Mucosa of stomach (tissue), 1 donor: ENCODE data around the gene PDCL2.
"Not testable (repeated sequence)": the region's sequence is repeated elsewhere in the genome, so short reads cannot be mapped to it uniquely, and the experiment has no call there.

Experiments used
- H3K27me3 ChIP-seq: one replicate; pipeline ENCODE4 v1.7.0; 2013; ENCODE audit warnings: mild to moderate bottlenecking, low read length; ENCODE audit not compliant: control insufficient read depth, insufficient read depth
- H3K36me3 ChIP-seq: one replicate; pipeline ENCODE4 v1.7.0; 2013; ENCODE audit warnings: low read length; ENCODE audit not compliant: control insufficient read depth, insufficient read depth
- H3K4me1 ChIP-seq: one replicate; pipeline ENCODE4 v1.7.0; 2013; ENCODE audit warnings: mild to moderate bottlenecking, low read length; ENCODE audit not compliant: control insufficient read depth, insufficient read depth
- H3K4me3 ChIP-seq: one replicate; pipeline ENCODE4 v1.7.0; 2013; ENCODE audit warnings: low read length
- H3K9ac ChIP-seq: one replicate; pipeline ENCODE4 v1.7.0; 2013; ENCODE audit warnings: mild to moderate bottlenecking, low read length, moderate library complexity
- H3K9me3 ChIP-seq: one replicate; pipeline ENCODE4 v1.7.0; 2013; ENCODE audit warnings: mild to moderate bottlenecking, low read length, moderate library complexity; ENCODE audit not compliant: control insufficient read depth
- donor health status: Pancreatic carcinoma.

The PDCL2 gene

GRCh38 chr4:55615008-55615407 is 23.0 kb upstream of the PDCL2 start:
- Histone ChIP-seq H3K4me3 (no peak overlapping the region), H3K4me1 (peaks cover 6% of the 10 kb centered on the region), H3K36me3 (no peaks in the 10 kb centered on the region), H3K9me3 (no peaks in the 10 kb centered on the region), H3K27me3 (no peaks in the 10 kb centered on the region), H3K9ac (no peak overlapping the region)

GRCh38 chr4:55613621-55614020 is 21.6 kb upstream of the PDCL2 start:
- Histone ChIP-seq H3K4me1 (peaks cover 19% of the 10 kb centered on the region), H3K9me3 (no peaks in the 10 kb centered on the region), H3K4me3 (no peak overlapping the region)

GRCh38 chr4:55612341-55612740 is 20.3 kb upstream of the PDCL2 start:
- no peaks in the 10 kb centered on the region for H3K27me3 ChIP-seq
- no peaks in the 10 kb centered on the region for H3K9me3 ChIP-seq
- H3K4me1 ChIP-seq = peaks cover 19% of the 10 kb centered on the region

More at GRCh38 chr4:55613621-55614020, 21.6 kb upstream of the PDCL2 start:
- Histone ChIP-seq H3K27me3 (no peaks in the 10 kb centered on the region), H3K36me3 (no peaks in the 10 kb centered on the region), H3K9ac (no peak overlapping the region)

DNA sequence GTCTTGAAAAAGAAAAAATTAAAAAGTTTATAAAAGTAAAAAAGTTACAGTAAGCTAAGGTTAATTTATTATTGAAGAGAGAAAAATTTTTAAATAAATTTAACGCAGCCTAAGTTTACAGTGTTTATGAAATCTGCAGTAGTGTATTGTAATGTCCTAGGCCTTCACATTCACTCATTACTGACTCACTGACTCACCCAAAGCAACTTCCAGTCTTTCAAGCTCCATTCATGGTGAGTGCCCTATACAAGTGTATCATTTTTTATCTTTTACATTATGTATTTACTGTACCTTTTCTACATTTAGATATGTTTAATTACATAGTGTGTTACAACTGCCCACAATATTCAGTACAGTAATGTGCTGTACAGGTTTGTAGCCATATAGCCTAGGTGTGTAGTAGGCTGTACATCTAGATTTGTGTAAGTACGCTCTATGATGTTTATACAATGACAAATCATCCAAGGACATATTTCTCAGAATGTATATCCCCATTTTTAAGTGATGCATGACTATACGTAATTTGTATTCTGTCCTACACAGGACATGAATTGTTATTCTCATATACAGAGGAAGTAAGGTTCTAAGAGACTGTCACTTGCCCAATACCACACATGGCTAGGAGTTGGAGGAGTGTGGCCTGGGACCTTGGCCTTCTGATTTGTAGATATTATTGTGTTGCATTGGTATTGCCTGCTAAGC is 19.5 kb upstream of the PDCL2 start:
- no peaks in the 10 kb centered on the region for H3K36me3 ChIP-seq
- no peaks in the 10 kb centered on the region for H3K27me3 ChIP-seq
- H3K4me1 ChIP-seq = peaks cover 19% of the 10 kb centered on the region
- H3K4me3 ChIP-seq = no peak overlapping the region
- H3K9me3 ChIP-seq = no peaks in the 10 kb centered on the region
- no peak overlapping the region for H3K9ac ChIP-seq

More at GRCh38 chr4:55612341-55612740, 20.3 kb upstream of the PDCL2 start:
- H3K9ac ChIP-seq = no peak overlapping the region
- no peak overlapping the region for H3K4me3 ChIP-seq
- no peaks in the 10 kb centered on the region for H3K36me3 ChIP-seq

- Histone ChIP-seq H3K9me3 (no peaks in the 10 kb centered on the region), H3K9ac (no peak overlapping the region), H3K27me3 (no peaks in the 10 kb centered on the region), H3K4me3 (no peak overlapping the region), H3K36me3 (no peaks in the 10 kb centered on the region), H3K4me1 (peaks cover 19% of the 10 kb centered on the region)
These were observed 18.3 kb upstream of the PDCL2 start for GRCh38 chr4:55610381-55610780.

- Histone ChIP-seq H3K9me3 (no peaks in the 10 kb centered on the region), H3K4me3 (no peak overlapping the region), H3K36me3 (no peaks in the 10 kb centered on the region), H3K9ac (no peak overlapping the region), H3K27me3 (no peaks in the 10 kb centered on the region), H3K4me1 (peaks cover 19% of the 10 kb centered on the region)
These were observed 17.4 kb upstream of the PDCL2 start for GRCh38 chr4:55609393-55609866.

GRCh38 chr4:55608591-55608990 is 16.5 kb upstream of the PDCL2 start:
- Histone ChIP-seq H3K9me3 (no peaks in the 10 kb centered on the region), H3K27me3 (no peaks in the 10 kb centered on the region), H3K4me1 (peaks cover 19% of the 10 kb centered on the region), H3K4me3 (no peak overlapping the region), H3K9ac (no peak overlapping the region), H3K36me3 (no peaks in the 10 kb centered on the region)

DNA sequence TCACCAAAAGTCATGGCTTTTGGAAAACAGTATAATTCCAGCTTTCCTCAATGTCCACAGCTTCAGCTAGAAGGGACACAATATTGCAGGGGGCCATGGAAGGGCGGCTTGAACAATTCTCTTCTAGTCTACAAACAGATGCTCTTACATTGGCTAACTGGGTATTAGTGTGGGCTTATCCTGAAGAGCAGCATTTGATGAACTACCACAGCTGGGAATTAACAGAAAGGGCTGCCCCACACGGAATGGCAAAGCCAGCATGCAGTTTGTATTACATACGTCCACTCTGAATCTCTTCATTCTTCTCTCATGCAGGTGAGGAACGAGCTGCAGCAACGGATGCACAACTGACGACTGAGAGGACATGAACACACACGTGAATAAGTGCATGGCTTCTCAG is 13.0 kb upstream of the PDCL2 start:
- Histone ChIP-seq H3K9me3 (no peaks in the 10 kb centered on the region), H3K36me3 (no peaks in the 10 kb centered on the region), H3K9ac (no peak overlapping the region), H3K27me3 (no peaks in the 10 kb centered on the region), H3K4me1 (peaks cover 13% of the 10 kb centered on the region), H3K4me3 (no peak overlapping the region)

DNA sequence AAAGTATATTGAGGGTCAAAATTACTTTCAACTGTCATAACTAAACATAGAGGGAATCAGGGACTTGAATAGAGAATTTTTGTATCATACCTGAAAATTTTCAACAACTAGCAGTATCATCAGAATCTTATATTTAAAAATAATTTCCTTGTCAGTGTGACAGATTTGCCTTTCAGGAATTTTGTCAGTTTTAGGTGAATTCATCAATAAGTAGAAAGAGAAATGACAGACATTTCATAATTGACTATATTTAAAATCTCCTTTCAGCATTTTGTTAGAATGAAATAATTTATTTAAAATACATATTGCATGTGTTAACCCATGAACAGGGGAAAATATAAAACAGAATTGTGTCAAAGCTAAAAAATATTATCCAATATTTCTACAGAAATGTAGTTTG is 8.6 kb upstream of the PDCL2 start:
- Histone ChIP-seq H3K4me3 (no peak overlapping the region), H3K4me1 (no peaks in the 10 kb centered on the region), H3K36me3 (no peaks in the 10 kb centered on the region), H3K9ac (no peak overlapping the region), H3K27me3 (no peaks in the 10 kb centered on the region), H3K9me3 (no peaks in the 10 kb centered on the region)

GRCh38 chr4:55598641-55599040 is 6.6 kb upstream of the PDCL2 start:
- H3K4me1 ChIP-seq = no peaks in the 10 kb centered on the region
- no peak overlapping the region for H3K9ac ChIP-seq
- H3K36me3 ChIP-seq = no peaks in the 10 kb centered on the region
- H3K4me3 ChIP-seq = no peak overlapping the region
- H3K27me3 ChIP-seq = no peaks in the 10 kb centered on the region
- H3K9me3 ChIP-seq = no peaks in the 10 kb centered on the region

DNA sequence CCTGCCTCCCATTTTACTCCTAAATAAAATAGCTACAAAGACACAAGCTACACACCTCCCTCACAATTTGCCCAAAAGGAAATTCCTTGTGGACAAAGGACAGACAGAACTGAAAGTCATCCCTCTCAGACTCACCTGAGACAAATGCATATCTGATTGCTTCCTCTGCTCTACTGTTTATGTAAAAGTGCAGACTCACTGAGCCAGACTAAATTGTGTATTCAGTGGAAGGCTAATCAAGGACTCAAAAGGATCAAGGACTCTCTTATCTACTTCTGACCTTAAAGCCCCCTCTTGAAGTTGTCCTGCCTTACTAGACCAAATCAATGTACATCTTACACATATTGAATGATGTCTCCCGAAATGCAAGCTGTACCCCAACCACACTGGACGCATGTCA is 3.9 kb downstream of the PDCL2 start:
- Histone ChIP-seq H3K4me3 (no peak overlapping the region), H3K4me1 (no peaks in the 10 kb centered on the region), H3K36me3 (no peaks in the 10 kb centered on the region)

DNA sequence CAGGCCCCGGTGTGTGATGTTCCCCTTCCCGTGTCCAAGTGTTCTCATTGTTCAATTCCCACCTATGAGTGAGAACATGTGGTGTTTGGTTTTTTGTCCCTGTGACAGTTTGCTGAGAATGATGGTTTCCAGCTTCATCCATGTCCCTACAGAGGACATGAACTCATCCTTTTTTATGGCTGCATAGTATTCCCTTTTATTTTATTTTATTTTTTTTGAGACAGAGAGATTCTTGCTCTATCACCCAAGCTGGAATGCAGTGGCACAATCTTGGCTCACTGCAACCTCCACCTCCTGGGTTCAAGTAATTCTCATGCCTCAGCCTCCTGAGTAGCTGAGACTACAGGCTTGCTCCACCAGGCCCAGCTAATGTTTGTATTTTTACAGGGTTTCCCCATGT is 9.3 kb downstream of the PDCL2 start:
- not testable (repeated sequence) for H3K36me3 ChIP-seq, H3K4me3 ChIP-seq, H3K27me3 ChIP-seq, H3K4me1 ChIP-seq, H3K9me3 ChIP-seq, H3K9ac ChIP-seq

More for the DNA sequence above, 3.9 kb downstream of the PDCL2 start:
- Histone ChIP-seq H3K27me3 (no peaks in the 10 kb centered on the region), H3K9ac (no peak overlapping the region), H3K9me3 (no peaks in the 10 kb centered on the region)
